K562 (cell line): ENCODE measurements around the gene COX5A. TPM values are rescaled to one million over a fixed set of nuclear protein-coding genes. Genes with fewer than 3 reads are reported as not detected.

Source experiments
- CHD4 ChIP-seq: fragments of 200-600 bp; sonication (generic); IDR thresholded peaks from 3 replicates; pipeline ENCODE4 v1.6.1; 2012; ENCODE audit warnings: low read depth, mild to moderate bottlenecking, mixed read lengths, low read length, inconsistent platforms; ENCODE audit not compliant: insufficient read depth, insufficient replicate concordance, poor library complexity, severe bottlenecking
- CTBP1 ChIP-seq: fragments of 450-650 bp; IDR thresholded peaks from 2 replicates; pipeline ENCODE4 v1.6.1; 2016; ENCODE audit warnings: borderline replicate concordance
- EP400 ChIP-seq: fragments of 450-650 bp; IDR thresholded peaks from 2 replicates; pipeline ENCODE4 v1.6.1; 2017; ENCODE audit warnings: antibody characterized with exemption, mild to moderate bottlenecking, moderate library complexity
- GABPB2 ChIP-seq: fragments of 250-450 bp; sonication (Bioruptor Pico); conservative IDR thresholded peaks from 2 replicates; pipeline ENCODE4 v1.5.1; 2021; ENCODE audit warnings: mild to moderate bottlenecking
- GATAD2A ChIP-seq: fragments of 450-650 bp; IDR thresholded peaks from 2 replicates; pipeline ENCODE4 v1.6.1; 2017
- HNRNPLL ChIP-seq: fragments of 200-400 bp; formaldehyde crosslinking; IDR thresholded peaks from 2 replicates; pipeline ENCODE4 v1.6.1; 2017; ENCODE audit warnings: low read length, low read depth, mild to moderate bottlenecking; ENCODE audit not compliant: poor library complexity, severe bottlenecking
- L3MBTL2 ChIP-seq: fragments of 450-650 bp; IDR thresholded peaks from 2 replicates; pipeline ENCODE4 v1.6.1; 2016; ENCODE audit warnings: mild to moderate bottlenecking, moderate library complexity
- MYC ChIP-seq, 2 experiments: fragments of 250-450 bp in 1 of 2; sonication (Bioruptor Pico) in 1 of 2; IDR thresholded peaks; 2 replicates each; pipeline versions ENCODE4 v1.5.1 to v1.6.1; 2012 to 2021; ENCODE audit warnings: low read depth in 2 of 2, borderline replicate concordance in 1 of 2, improper control_type of control experiment in 1 of 2, low read length in 1 of 2, mild to moderate bottlenecking in 1 of 2, moderate library complexity in 1 of 2
- PCBP2 ChIP-seq: fragments of 200-400 bp; formaldehyde crosslinking; IDR thresholded peaks from 2 replicates; pipeline ENCODE4 v1.6.1; 2018; ENCODE audit warnings: low read length, low read depth, mild to moderate bottlenecking, moderate library complexity; ENCODE audit not compliant: poor library complexity, severe bottlenecking
- ZNF41 ChIP-seq: fragments of 250-450 bp; sonication (Bioruptor Pico); conservative IDR thresholded peaks from 2 replicates; pipeline ENCODE4 v1.4.0; 2020; ENCODE audit warnings: mild to moderate bottlenecking
- polyA plus RNA-seq, 8 experiments: library from polyadenylated mRNA; depleted of rRNA in 4 of 8; stranded (reverse) in 5 of 8; unstranded in 3 of 8; fragments of >200 nt; fragmentation: Nextera tagmentation in 2 of 8; fragmentation: Illumina TruSeq in 1 of 8; extraction: Ambion mirVana in 2 of 8; extraction: Trizol in 1 of 8; gene quantifications; 2 replicates each; pipeline versions ENCODE4 v1.2.1 to v1.2.3, GENCODE V29; 2011 to 2014; ENCODE audit warnings: inconsistent platforms in 1 of 8, missing spikeins in 1 of 8
- total RNA-seq, 7 experiments: library from RNA; depleted of rRNA in 6 of 7; stranded (reverse); fragments of >200 nt in 6 of 7; fragmentation: Illumina TruSeq in 2 of 7; extraction: Trizol in 2 of 7; gene quantifications; 2 replicates each; pipeline versions ENCODE4 v1.2.1 to v1.2.3, GENCODE V29; 2011 to 2021; ENCODE audit warnings: low replicate concordance in 1 of 7
- TF ChIP-seq, protein P1 (sequence below): sonication (generic); formaldehyde crosslinking; IDR thresholded peaks from 2 replicates; pipeline ENCODE4 v1.8.1; 2022; ENCODE audit warnings: missing genetic modification reagents
- TF ChIP-seq, protein P2 (sequence below): fragments of 450-650 bp; IDR thresholded peaks from 2 replicates; pipeline ENCODE4 v1.6.1; 2016; ENCODE audit warnings: borderline replicate concordance
- TF ChIP-seq, protein P3 (sequence below): sonication (generic); formaldehyde crosslinking; IDR thresholded peaks from 2 replicates; pipeline ENCODE4 v1.9.0; 2022; ENCODE audit warnings: mild to moderate bottlenecking, missing genetic modification reagents
- TF ChIP-seq, protein P4 (sequence below): conservative IDR thresholded peaks from 2 replicates; pipeline ENCODE4 v1.6.1; 2011; ENCODE audit warnings: low read depth, mild to moderate bottlenecking, low read length; ENCODE audit not compliant: control insufficient read depth

The COX5A gene
- total and polyA plus RNA-seq, 9 of the 15 experiments (the other 6 are each of a cell fraction or from before 2014, with no cell fraction given), result 86.8 to 553 (median 371) TPM

DNA sequence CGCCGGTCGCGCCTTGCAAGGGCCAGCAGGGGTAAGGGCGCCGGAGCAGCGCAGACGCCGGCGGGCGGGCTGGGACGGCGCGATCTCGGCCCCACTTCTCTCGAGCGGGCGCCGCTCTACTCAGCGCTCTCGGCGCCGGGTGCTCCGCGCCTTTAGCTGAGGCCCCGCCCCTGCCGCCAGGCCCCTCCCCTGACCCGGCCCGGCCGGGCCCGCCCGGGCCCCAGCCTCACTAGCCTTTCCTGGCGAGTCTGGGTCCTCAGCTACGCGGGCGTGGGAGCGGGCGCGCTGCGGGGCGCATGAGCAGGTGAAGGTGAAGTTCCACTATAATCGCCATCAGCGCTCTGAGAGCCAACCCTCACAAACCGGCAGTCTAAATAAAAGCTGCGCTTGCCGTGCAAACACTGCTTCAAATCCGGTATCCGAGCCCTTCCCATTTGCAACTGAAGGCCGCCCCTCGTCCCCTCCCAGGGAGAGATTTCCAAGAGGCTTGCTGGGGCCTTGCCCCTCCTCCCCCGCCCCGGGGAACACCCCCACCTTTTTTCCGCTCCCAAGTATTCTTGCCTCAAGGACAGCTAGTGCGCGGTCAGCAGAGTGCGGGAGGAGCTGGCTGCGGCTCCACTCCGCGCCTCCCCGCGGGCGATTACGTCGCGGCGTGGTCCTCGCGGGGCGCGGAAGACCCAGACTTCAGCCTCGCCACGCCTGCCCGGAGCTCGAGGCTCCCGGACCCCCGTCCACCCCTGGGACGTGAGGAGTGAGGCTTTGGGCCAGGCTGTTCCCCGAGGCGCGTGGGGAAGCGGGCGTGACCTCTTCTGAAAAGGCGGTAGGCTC, 19.0 kb upstream of the COX5A start, which contains the start of gene RPP25 (continued):
- TF ChIP-seq, protein P1, sequence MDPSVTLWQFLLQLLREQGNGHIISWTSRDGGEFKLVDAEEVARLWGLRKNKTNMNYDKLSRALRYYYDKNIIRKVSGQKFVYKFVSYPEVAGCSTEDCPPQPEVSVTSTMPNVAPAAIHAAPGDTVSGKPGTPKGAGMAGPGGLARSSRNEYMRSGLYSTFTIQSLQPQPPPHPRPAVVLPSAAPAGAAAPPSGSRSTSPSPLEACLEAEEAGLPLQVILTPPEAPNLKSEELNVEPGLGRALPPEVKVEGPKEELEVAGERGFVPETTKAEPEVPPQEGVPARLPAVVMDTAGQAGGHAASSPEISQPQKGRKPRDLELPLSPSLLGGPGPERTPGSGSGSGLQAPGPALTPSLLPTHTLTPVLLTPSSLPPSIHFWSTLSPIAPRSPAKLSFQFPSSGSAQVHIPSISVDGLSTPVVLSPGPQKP (CRISPR knock-in tag), result no peak
- TF ChIP-seq, protein P2, sequence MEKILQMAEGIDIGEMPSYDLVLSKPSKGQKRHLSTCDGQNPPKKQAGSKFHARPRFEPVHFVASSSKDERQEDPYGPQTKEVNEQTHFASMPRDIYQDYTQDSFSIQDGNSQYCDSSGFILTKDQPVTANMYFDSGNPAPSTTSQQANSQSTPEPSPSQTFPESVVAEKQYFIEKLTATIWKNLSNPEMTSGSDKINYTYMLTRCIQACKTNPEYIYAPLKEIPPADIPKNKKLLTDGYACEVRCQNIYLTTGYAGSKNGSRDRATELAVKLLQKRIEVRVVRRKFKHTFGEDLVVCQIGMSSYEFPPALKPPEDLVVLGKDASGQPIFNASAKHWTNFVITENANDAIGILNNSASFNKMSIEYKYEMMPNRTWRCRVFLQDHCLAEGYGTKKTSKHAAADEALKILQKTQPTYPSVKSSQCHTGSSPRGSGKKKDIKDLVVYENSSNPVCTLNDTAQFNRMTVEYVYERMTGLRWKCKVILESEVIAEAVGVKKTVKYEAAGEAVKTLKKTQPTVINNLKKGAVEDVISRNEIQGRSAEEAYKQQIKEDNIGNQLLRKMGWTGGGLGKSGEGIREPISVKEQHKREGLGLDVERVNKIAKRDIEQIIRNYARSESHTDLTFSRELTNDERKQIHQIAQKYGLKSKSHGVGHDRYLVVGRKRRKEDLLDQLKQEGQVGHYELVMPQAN, result no peak
- TF ChIP-seq, protein P3, sequence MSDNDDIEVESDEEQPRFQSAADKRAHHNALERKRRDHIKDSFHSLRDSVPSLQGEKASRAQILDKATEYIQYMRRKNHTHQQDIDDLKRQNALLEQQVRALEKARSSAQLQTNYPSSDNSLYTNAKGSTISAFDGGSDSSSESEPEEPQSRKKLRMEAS, result peak; percentile 58
- TF ChIP-seq, protein P4, sequence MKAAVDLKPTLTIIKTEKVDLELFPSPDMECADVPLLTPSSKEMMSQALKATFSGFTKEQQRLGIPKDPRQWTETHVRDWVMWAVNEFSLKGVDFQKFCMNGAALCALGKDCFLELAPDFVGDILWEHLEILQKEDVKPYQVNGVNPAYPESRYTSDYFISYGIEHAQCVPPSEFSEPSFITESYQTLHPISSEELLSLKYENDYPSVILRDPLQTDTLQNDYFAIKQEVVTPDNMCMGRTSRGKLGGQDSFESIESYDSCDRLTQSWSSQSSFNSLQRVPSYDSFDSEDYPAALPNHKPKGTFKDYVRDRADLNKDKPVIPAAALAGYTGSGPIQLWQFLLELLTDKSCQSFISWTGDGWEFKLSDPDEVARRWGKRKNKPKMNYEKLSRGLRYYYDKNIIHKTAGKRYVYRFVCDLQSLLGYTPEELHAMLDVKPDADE, result no peak
- TF ChIP-seq CTBP1 (peak; percentile 55; the same call in 1 of the 2 replicates), ZNF41 (CRISPR knock-in tag) (no peak), EP400 (no peak; the same call in 1 of the 2 replicates), GATAD2A (0 out of 2 replicates have a peak, but pooled peaks have one; percentile 23), PCBP2 (no peak), GABPB2 (CRISPR knock-in tag) (no peak), CHD4 (no peak), MYC (IDR thresholded peaks at IDR 0.05; ENCODE audit: low read depth, low read length) (no peak), MYC (CRISPR knock-in tag; IDR thresholded peaks at IDR 0.05; ENCODE audit: borderline replicate concordance, low read depth) (no peak), HNRNPLL (peak; percentile 83), L3MBTL2 (peak; percentile 67)
